ENCODE data around the gene SACM1L. TPM values are rescaled to one million over a fixed set of nuclear protein-coding genes. Genes with fewer than 3 reads are reported as not detected.

Gene SACM1L
- total and polyA plus RNA-seq, 2 of the 8 experiments (the other 6 are each of a cell fraction or from before 2014, with no cell fraction given), result 20.1 to 61.0 TPM

- H3K4me3 ChIP-seq (ENCODE audit: extremely low read depth in 1 of 4, insufficient read depth in 2 of 4, low read depth in 3 of 4, low read length in 4 of 4), result no peak overlapping the region
- H3K27ac ChIP-seq (ENCODE audit: low read depth, low read length), result no peak overlapping the region
- H3K23me2 ChIP-seq (ENCODE audit: low read depth, low read length), result no peaks in the 10 kb centered on the region
- FAIRE-seq (no peak), DNase-seq (ENCODE audit: low read depth in 1 of 2, low spot score in 2 of 2) (no peak)
- H4K91ac ChIP-seq (replicated peaks; ENCODE audit: insufficient read length, low read length), result no peak overlapping the region
- no peaks in the 10 kb centered on the region for H3K36me3 ChIP-seq (ENCODE audit: control insufficient read depth in 2 of 4, insufficient read depth in 4 of 4, low read length in 3 of 4)
- CTCF ChIA-PET (ENCODE audit: partially characterized antibody), result interaction anchor here (1.3 to 8.2 kb wide), 4 partner anchors 15 to 94 kb away, joined by 3 to 43 read pairs (median 5); no protein-coding TSS in a partner anchor
- 91% methylated on average over 1 of the region's 1 CpG; no CpG with 5 or more reads in 1 of the 2 experiments for WGBS, 2 experiments (ENCODE audit: extremely low coverage in 1 of 2, insufficient coverage in 1 of 2, insufficient read length in 1 of 2, insufficient replicate concordance in 2 of 2, low coverage in 1 of 2, low lambda C conversion rate in 2 of 2, missing lambda C conversion rate in 1 of 2)
- no peak overlapping the region for H3K9ac ChIP-seq (replicated peaks in 1 of 4; ENCODE audit: extremely low read depth in 1 of 4, low read depth in 3 of 4, low read length in 3 of 4)
- no peak overlapping the region for H4K5ac ChIP-seq (ENCODE audit: insufficient read length, low read depth, low read length)
- H2BK5ac ChIP-seq (ENCODE audit: low read depth, low read length), result 0 out of 2 replicates have a peak overlapping the region, but pooled peaks have one; percentile 0
- peaks cover 6% of the 10 kb centered on the region for H3K79me1 ChIP-seq (ENCODE audit: low read depth, low read length)
- H2BK15ac ChIP-seq (ENCODE audit: low read length), result no peak overlapping the region
- no peak overlapping the region for H2AFZ ChIP-seq (ENCODE audit: low read length)
- H2AK5ac ChIP-seq (ENCODE audit: low read depth, low read length), result no peak overlapping the region
- no peak overlapping the region for H3K14ac ChIP-seq (ENCODE audit: insufficient read length)
- POLR2A ChIA-PET (ENCODE audit: partially characterized antibody), result interaction anchor here (1.2 kb wide), 1 partner anchor 16 kb away, joined by 3 read pairs; no protein-coding TSS in a partner anchor
- no peak overlapping the region for H2BK20ac ChIP-seq (ENCODE audit: low read length)
- H2BK12ac ChIP-seq (ENCODE audit: low read depth, low read length), result no peak overlapping the region
- H3K56ac ChIP-seq (replicated peaks; ENCODE audit: insufficient read length, low read depth, low read length), result no peak overlapping the region
- no peak overlapping the region for H3K18ac ChIP-seq (ENCODE audit: extremely low read depth, low read length)
- H3K79me2 ChIP-seq (ENCODE audit: control insufficient read depth in 1 of 2, insufficient read depth in 2 of 2, low read length in 2 of 2), result peaks cover 0 to 8% of the 10 kb centered on the region in 2 experiments; a peak in 1 of 4 replicates
- no peak overlapping the region for H2BK120ac ChIP-seq (replicated peaks; ENCODE audit: low read depth, low read length)
- peaks cover 3 to 4% of the 10 kb centered on the region in 2 experiments for H4K20me1 ChIP-seq (replicated peaks in 1 of 2; ENCODE audit: control insufficient read depth in 1 of 2, insufficient read depth in 2 of 2, low read length in 2 of 2)
- H3K4me1 ChIP-seq (replicated peaks in 1 of 4; ENCODE audit: control insufficient read depth in 3 of 4, insufficient read depth in 4 of 4, low read length in 3 of 4), result peaks cover 8 to 27% (median 17%) of the 10 kb centered on the region in 4 experiments
- TF ChIP-seq FOSL1 (IDR thresholded peaks at IDR 0.05; ENCODE audit: insufficient read depth, low read depth, low read length) (no peak), SIRT6 (IDR thresholded peaks at IDR 0.05; ENCODE audit: low read length) (no peak), ZNF274 (IDR thresholded peaks at IDR 0.05; ENCODE audit: borderline replicate concordance, extremely low read depth, low read length) (no peak), TCF12 (IDR thresholded peaks at IDR 0.05; ENCODE audit: low read depth, low read length) (no peak), CHD1 (IDR thresholded peaks at IDR 0.05; ENCODE audit: low read depth, low read length) (no peak), KDM1A (IDR thresholded peaks at IDR 0.05; ENCODE audit: borderline replicate concordance, low read length) (no peak), SP2 (IDR thresholded peaks at IDR 0.05; ENCODE audit: low read length) (no peak), CTCF (IDR thresholded peaks at IDR 0.05; ENCODE audit: control extremely low read depth in 1 of 3, insufficient read depth in 1 of 3, low read depth in 1 of 3, low read length in 3 of 3) (no peak), RBBP5 (IDR thresholded peaks at IDR 0.05; ENCODE audit: borderline replicate concordance, low read depth, low read length) (no peak)
- H3K23ac ChIP-seq (ENCODE audit: insufficient read length), result no peak overlapping the region
- H3K27me3 ChIP-seq (replicated peaks in 1 of 4; ENCODE audit: control insufficient read depth in 3 of 4, extremely low read depth in 1 of 4, insufficient read depth in 3 of 4, low read length in 3 of 4), result no peaks in the 10 kb centered on the region
- no peak overlapping the region for H3K4ac ChIP-seq (replicated peaks; ENCODE audit: insufficient read length, low read depth, low read length)
- H4K8ac ChIP-seq (ENCODE audit: extremely low read depth, insufficient read depth, low read length), result no peak overlapping the region
- H3K9me3 ChIP-seq (ENCODE audit: insufficient read depth in 2 of 2, low read depth in 1 of 2, low read length in 1 of 2), result no peaks in the 10 kb centered on the region
- H3K4me2 ChIP-seq (ENCODE audit: insufficient read depth in 1 of 2, low read depth in 2 of 2, low read length in 2 of 2), result no peak overlapping the region
Observed at GRCh38 chr3:45640091-45640507, 49.1 kb upstream of the SACM1L start.

Measured in H1 (cell line).